VCaP (cell line): ENCODE results near the gene MAPK1.
"Not testable (repeated sequence)": the region's sequence is repeated elsewhere in the genome, so short reads cannot be mapped to it uniquely, and the experiment has no call there.

Experiments
- H3K27ac ChIP-seq: fragments of 450-650 bp; 2 replicates; pipeline ENCODE4 v1.5.1; 2017
- TF ChIP-seq, protein P1 (sequence below): fragments of 450-650 bp; conservative IDR thresholded peaks from 2 replicates; pipeline ENCODE4 v1.5.1; 2017; ENCODE audit warnings: mild to moderate bottlenecking, moderate library complexity

MAPK1 gene

GRCh38 chr22:21858025-21858764 is 9.2 kb downstream of the MAPK1 start:
- no peak overlapping the region for H3K27ac ChIP-seq
- TF ChIP-seq, protein P1, sequence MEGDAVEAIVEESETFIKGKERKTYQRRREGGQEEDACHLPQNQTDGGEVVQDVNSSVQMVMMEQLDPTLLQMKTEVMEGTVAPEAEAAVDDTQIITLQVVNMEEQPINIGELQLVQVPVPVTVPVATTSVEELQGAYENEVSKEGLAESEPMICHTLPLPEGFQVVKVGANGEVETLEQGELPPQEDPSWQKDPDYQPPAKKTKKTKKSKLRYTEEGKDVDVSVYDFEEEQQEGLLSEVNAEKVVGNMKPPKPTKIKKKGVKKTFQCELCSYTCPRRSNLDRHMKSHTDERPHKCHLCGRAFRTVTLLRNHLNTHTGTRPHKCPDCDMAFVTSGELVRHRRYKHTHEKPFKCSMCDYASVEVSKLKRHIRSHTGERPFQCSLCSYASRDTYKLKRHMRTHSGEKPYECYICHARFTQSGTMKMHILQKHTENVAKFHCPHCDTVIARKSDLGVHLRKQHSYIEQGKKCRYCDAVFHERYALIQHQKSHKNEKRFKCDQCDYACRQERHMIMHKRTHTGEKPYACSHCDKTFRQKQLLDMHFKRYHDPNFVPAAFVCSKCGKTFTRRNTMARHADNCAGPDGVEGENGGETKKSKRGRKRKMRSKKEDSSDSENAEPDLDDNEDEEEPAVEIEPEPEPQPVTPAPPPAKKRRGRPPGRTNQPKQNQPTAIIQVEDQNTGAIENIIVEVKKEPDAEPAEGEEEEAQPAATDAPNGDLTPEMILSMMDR = no peak

GRCh38 chr22:21857481-21857914 is 9.9 kb downstream of the MAPK1 start:
- TF ChIP-seq, protein P1 = no peak
- H3K27ac ChIP-seq = no peak overlapping the region

- TF ChIP-seq, protein P1 = no peak
- H3K27ac ChIP-seq = no peak overlapping the region
Measured at GRCh38 chr22:21856868-21857267, 10.6 kb downstream of the MAPK1 start.

- no peak overlapping the region for H3K27ac ChIP-seq
- TF ChIP-seq, protein P1 = no peak
Measured at GRCh38 chr22:21856197-21856596, 11.2 kb downstream of the MAPK1 start.

DNA sequence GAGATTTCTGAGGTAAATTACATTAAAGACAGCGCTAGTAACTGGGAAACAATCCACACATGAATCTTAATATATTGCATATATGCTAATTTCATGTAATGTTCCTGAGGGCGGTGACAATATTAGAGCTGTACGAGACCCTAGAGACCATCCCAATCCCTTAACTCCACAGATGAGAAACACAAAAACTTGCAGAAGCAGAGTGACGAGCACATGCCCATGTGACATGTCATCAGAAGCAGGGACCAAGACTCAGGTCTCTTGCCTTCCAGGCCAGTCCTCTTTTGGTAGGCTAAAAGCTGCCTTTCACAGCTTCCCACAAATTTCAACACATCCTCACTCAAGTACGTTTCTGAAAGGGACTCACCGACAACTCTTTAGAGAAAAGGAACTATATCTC is 11.8 kb downstream of the MAPK1 start:
- no peak overlapping the region for H3K27ac ChIP-seq
- TF ChIP-seq, protein P1 = no peak

- TF ChIP-seq, protein P1 = no peak
- no peak overlapping the region for H3K27ac ChIP-seq
Measured at GRCh38 chr22:21850660-21851059, 16.8 kb downstream of the MAPK1 start.

GRCh38 chr22:21849489-21849888 is 18.0 kb downstream of the MAPK1 start:
- H3K27ac ChIP-seq = no peak overlapping the region
- TF ChIP-seq, protein P1 = no peak

- H3K27ac ChIP-seq = not testable (repeated sequence)
Measured at GRCh38 chr22:21848057-21848456, 19.4 kb downstream of the MAPK1 start.
